Right renal cortex interstitium (tissue), 3 donors: ENCODE measurements around the gene SIK3. TPM values are rescaled to one million over a fixed set of nuclear protein-coding genes. Genes with fewer than 3 reads are reported as not detected.

ENCODE experiments used
- DNase-seq, 3 donors: peaks; one replicate each; pipeline ENCODE4 v3.0.0-alpha.2; 2013; ENCODE audit warnings: low read depth in 3 of 3, low spot score in 2 of 3
- polyA plus RNA-seq, 3 donors: library from polyadenylated mRNA; unstranded; fragments of 120-200 nt; gene quantifications; one replicate each; pipeline ENCODE4 v1.2.1, GENCODE V29; 2013; ENCODE audit not compliant: insufficient read length in 3 of 3

SIK3 gene
- polyA plus RNA-seq, 3 donors: 30.8 to 31.9 (median 31.5) TPM

GRCh38 chr11:116832350-116833290 is 265.6 kb downstream of the SIK3 start:
- no peak for DNase-seq

GRCh38 chr11:116831790-116832349 is 266.4 kb downstream of the SIK3 start:
- DNase-seq: no peak

- DNase-seq: no peak
Measured at GRCh38 chr11:116830184-116830912, 267.9 kb downstream of the SIK3 start.

GRCh38 chr11:116829525-116830183 is 268.6 kb downstream of the SIK3 start, which contains the start of gene APOC3:
Gene APOC3, plus strand, starts transcription at chr11:116829907. Its CDS starts 676 bp downstream, at chr11:116830583.
- DNase-seq: no peak

GRCh38 chr11:116828632-116829524 is 269.4 kb downstream of the SIK3 start:
- DNase-seq: no peak

- no peak for DNase-seq
Measured at GRCh38 chr11:116827461-116827860, 270.8 kb downstream of the SIK3 start.

GRCh38 chr11:116826751-116827431 is 271.3 kb downstream of the SIK3 start:
- no peak for DNase-seq

GRCh38 chr11:116825854-116826750 is 272.1 kb downstream of the SIK3 start:
- DNase-seq: no peak

GRCh38 chr11:116825434-116825833 is 272.8 kb downstream of the SIK3 start:
- no peak for DNase-seq

GRCh38 chr11:116823031-116823843 is 275.0 kb downstream of the SIK3 start, which contains the start of gene APOA4:
Gene APOA4, minus strand, starts transcription at chr11:116823304. Its CDS starts 113 bp downstream, at chr11:116823191.
- DNase-seq: no peak

GRCh38 chr11:116822575-116822974 is 275.7 kb downstream of the SIK3 start:
- DNase-seq: no peak

- DNase-seq: no peak
Measured at GRCh38 chr11:116821050-116821918, 276.9 kb downstream of the SIK3 start.

GRCh38 chr11:116819049-116819448 is 279.2 kb downstream of the SIK3 start:
- no peak for DNase-seq

GRCh38 chr11:116814502-116814901 is 283.7 kb downstream of the SIK3 start:
- DNase-seq: no peak

GRCh38 chr11:116813781-116814471 is 284.3 kb downstream of the SIK3 start:
- DNase-seq: no peak

- no peak for DNase-seq
Measured at GRCh38 chr11:116813170-116813569, 285.1 kb downstream of the SIK3 start.
